Activated CD4-positive, alpha-beta T cell treated with anti-CD3 and anti-CD28 coated beads for 36 hours (primary cell): Measurements from ENCODE around the gene SLU7. TPM values are rescaled to one million over a fixed set of nuclear protein-coding genes. Genes with fewer than 3 reads are reported as not detected.
"Not testable (repeated sequence)": the region's sequence is repeated elsewhere in the genome, so short reads cannot be mapped to it uniquely, and the experiment has no call there.

Source experiments
- ATAC-seq: fragments of 200-7000 bp; cut with Tn5 transposase; one replicate; pipeline ENCODE4 v1.10.0; 2021; ENCODE audit warnings: mild to moderate bottlenecking, moderate library complexity
- CTCF ChIA-PET: fragments of 350-600 bp; sonication (Branson Sonifier 250); formaldehyde crosslinking; loops from one replicate; lab custom pipeline; 2021; ENCODE audit warnings: antibody characterized with exemption; lab: Charles Lee
- POLR2A ChIA-PET: fragments of 350-600 bp; sonication (Branson Sonifier 250); formaldehyde crosslinking; loops from one replicate; lab custom pipeline; 2021; ENCODE audit warnings: antibody characterized with exemption, inconsistent platforms; lab: Charles Lee
- DNase-seq: peaks from one replicate; pipeline ENCODE4 v3.0.0-alpha.2; 2020
- H3K27ac Mint-ChIP-seq: one replicate; pipeline ENCODE4 v1.8.0; 2021; ENCODE audit warnings: mixed read lengths
- H3K27me3 Mint-ChIP-seq: one replicate; pipeline ENCODE4 v1.8.0; 2021; ENCODE audit warnings: mixed read lengths
- H3K36me3 Mint-ChIP-seq: one replicate; pipeline ENCODE4 v1.8.0; 2021; ENCODE audit warnings: low read depth, mixed read lengths
- H3K4me1 Mint-ChIP-seq: one replicate; pipeline ENCODE4 v1.8.0; 2021; ENCODE audit warnings: mixed read lengths
- H3K4me3 Mint-ChIP-seq: one replicate; pipeline ENCODE4 v1.8.0; 2021; ENCODE audit warnings: mild to moderate bottlenecking, moderate library complexity, mixed read lengths
- H3K9me3 Mint-ChIP-seq: one replicate; pipeline ENCODE4 v1.8.0; 2021; ENCODE audit warnings: low read depth, mixed read lengths
- intact Hi-C, 2 experiments: fragments of 100-400 bp; cut with DNase I in 1 of 2; cut with micrococcal nuclease in 1 of 2; formaldehyde crosslinking; loops; one replicate each; pipeline versions ENCODE4 v1.14.2 to v1.15.1; 2022 to 2024; cut with DNase I, micrococcal nuclease
- total RNA-seq, 2 experiments: library from RNA; stranded (reverse); gene quantifications; one replicate each; pipeline ENCODE4 v1.2.3, GENCODE V29; 2021

Gene SLU7
- total RNA-seq, 2 experiments from 2014 or later: 41.1 to 53.0 TPM

DNA sequence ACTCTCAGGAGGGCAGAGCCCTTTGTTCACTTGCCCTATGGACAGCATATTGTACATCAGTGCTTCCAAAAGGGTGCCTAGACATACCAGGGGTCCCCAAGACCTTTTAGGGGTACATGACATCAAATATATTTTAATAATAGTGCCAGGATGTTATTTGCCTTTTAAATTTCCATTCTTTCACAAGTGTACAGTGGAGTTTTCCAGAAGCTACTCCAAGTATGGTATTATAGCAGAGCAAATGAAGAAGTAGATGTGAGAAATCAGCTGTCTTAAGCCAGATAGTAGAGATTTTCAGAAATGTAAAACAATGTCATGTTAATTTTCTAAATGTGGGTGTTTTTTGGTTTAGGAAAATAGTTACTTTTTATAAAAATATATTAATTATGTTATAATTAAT, 18.4 kb upstream of the SLU7 start:
- DNase-seq (no peak), ATAC-seq (no peak)
- peaks cover 4% of the 10 kb centered on the region for H3K27me3 Mint-ChIP-seq
- ChIA-PET CTCF (interaction anchor here (1.2 to 6.2 kb wide), 13 partner anchors 9 to 1112 kb away, joined by 3 to 107 read pairs (median 15); partner anchors contain the start of genes PTTG1 and SLU7), POLR2A (no interaction called here)
- intact Hi-C loops: loop anchor here in 1 of 2 experiments (10.0 kb wide), 1 partner anchor 408 kb away; no protein-coding TSS in a partner anchor
- H3K9me3 Mint-ChIP-seq: no peaks in the 10 kb centered on the region
- H3K27ac Mint-ChIP-seq: no peak overlapping the region
- H3K36me3 Mint-ChIP-seq: no peaks in the 10 kb centered on the region
- peaks cover 35% of the 10 kb centered on the region for H3K4me1 Mint-ChIP-seq
- no peak overlapping the region for H3K4me3 Mint-ChIP-seq

DNA sequence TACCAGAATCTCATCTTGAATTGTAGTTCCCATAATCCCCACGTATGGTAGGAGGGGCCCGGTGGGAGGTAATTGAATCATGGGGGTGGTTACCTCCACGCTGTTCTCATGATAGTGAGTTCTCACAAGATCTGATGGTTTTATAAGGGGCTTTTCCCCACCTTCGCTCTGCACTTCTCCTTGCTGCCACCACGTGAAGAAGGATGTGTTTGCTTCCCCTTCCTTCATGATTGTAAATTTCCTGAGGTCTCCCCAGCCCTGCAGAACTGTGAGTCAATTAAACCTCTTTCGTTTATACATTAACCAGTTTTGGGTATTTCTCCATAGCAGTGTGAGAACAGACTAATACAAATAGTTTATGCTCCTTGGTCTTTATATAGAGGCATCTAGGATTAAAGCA, 17.8 kb upstream of the SLU7 start:
- Mint-ChIP-seq H3K4me1 (peaks cover 33% of the 10 kb centered on the region), H3K27ac (peak overlapping the region; percentile 24)
- peak; percentile 25 for DNase-seq
- intact Hi-C loops: loop anchor here in 1 of 2 experiments (10.0 kb wide), 1 partner anchor 408 kb away; no protein-coding TSS in a partner anchor
- CTCF ChIA-PET: interaction anchor here (0.5 to 6.2 kb wide), 3 partner anchors 15 to 70 kb away, joined by 3 to 107 read pairs (median 100); partner anchors contain the start of genes PTTG1 and SLU7
- H3K27me3 Mint-ChIP-seq, H3K36me3 Mint-ChIP-seq, H3K9me3 Mint-ChIP-seq, POLR2A ChIA-PET, ATAC-seq, H3K4me3 Mint-ChIP-seq: not testable (repeated sequence)

DNA sequence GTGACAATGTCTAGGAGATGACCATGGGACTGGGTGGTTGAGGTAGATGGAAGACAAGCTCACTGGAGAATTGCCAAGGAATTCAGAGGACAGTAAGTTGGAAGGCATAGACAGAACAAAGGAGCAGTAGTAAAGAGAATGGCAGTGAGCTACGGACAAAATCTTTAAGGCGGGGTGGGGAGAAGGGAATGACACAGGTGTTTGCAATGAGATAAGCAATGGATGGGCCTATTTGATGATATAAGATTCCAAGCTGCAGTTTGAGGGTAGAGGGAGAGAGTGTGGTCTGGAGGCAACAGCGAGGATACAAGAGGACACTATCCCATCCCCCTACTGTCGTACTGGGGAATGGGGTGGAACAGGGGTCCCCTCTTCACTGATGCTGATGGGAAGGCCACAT, 17.1 kb upstream of the SLU7 start:
- DNase-seq (no peak), ATAC-seq (no peak)
- POLR2A ChIA-PET: no interaction called here
- H3K4me3 Mint-ChIP-seq: no peak overlapping the region
- intact Hi-C loops: loop anchor here in 1 of 2 experiments (10.0 kb wide), 1 partner anchor 409 kb away; no protein-coding TSS in a partner anchor
- H3K9me3 Mint-ChIP-seq: no peaks in the 10 kb centered on the region
- H3K4me1 Mint-ChIP-seq: peaks cover 27% of the 10 kb centered on the region
- CTCF ChIA-PET: interaction anchor here (0.5 to 1.4 kb wide), 2 partner anchors 17 to 71 kb away, joined by 3 to 8 read pairs; partner anchors contain the start of gene SLU7
- no peaks in the 10 kb centered on the region for H3K36me3 Mint-ChIP-seq
- H3K27ac Mint-ChIP-seq: no peak overlapping the region
- peaks cover 4% of the 10 kb centered on the region for H3K27me3 Mint-ChIP-seq

DNA sequence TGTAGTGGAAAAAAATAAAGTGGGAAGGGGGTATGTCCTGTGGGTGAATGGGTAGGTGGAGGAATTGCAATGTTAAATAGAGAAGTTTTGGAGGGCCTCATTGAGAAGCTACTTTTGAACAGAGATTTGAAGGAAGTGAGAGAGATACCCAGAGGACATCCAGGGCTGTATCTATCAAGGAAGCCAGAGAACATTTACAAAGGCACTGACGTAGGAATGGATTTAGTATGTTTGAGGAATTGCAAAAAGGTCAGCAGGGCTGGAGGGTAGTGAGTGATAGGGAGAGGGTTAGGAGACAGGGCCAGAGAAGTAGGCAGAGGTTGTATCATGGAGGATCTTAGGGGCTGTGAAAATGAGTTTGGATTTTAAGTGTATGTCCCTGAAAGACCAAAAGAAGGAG, 16.7 kb upstream of the SLU7 start:
- DNase-seq (no peak), ATAC-seq (no peak)
- ChIA-PET POLR2A (no interaction called here), CTCF (interaction anchor here (1.4 kb wide), 1 partner anchor 71 kb away, joined by 8 read pairs; no protein-coding TSS in a partner anchor)
- intact Hi-C loops: loop anchor here in 1 of 2 experiments (10.0 kb wide), 1 partner anchor 409 kb away; no protein-coding TSS in a partner anchor
- Mint-ChIP-seq H3K4me3 (no peak overlapping the region), H3K27me3 (peaks cover 4% of the 10 kb centered on the region), H3K27ac (peak overlapping the region; percentile 12), H3K9me3 (no peaks in the 10 kb centered on the region), H3K36me3 (no peaks in the 10 kb centered on the region), H3K4me1 (peaks cover 24% of the 10 kb centered on the region)

DNA sequence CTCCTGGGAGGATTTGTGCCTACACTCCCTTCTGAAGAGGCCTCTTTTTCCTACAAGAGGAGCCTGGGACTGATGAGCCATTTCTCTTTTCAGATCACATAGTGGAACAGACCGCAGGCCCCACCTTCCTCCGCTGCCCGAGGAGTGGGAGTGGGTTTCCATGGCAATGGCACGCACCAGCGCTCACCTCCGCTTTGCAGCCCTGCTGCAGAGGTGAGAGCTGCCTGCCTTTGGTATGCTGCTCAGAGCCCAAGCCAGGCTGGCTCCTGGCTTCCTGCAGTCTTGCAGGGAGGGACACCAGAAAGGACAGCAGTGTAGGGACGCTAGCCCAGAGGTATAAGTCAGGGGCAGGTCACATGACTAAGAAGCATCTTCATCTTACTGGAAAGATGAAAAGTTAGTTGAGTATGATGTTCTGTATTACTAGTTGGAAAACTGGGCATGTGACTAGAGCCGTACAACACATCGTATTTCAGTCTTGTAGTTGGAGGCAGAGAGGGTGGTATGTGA, 15.2 kb upstream of the SLU7 start:
- ATAC-seq (peak; percentile 18), DNase-seq (peak; percentile 63)
- Mint-ChIP-seq H3K9me3 (no peaks in the 10 kb centered on the region), H3K36me3 (peaks cover 4% of the 10 kb centered on the region), H3K4me1 (peaks cover 15% of the 10 kb centered on the region), H3K27me3 (peaks cover 4% of the 10 kb centered on the region), H3K4me3 (no peak overlapping the region), H3K27ac (peak overlapping the region; percentile 49)
- POLR2A ChIA-PET: no interaction called here
- CTCF ChIA-PET: interaction anchor here (0.7 to 1.1 kb wide), 2 partner anchors 10 to 1552 kb away, joined by 3 read pairs; no protein-coding TSS in a partner anchor
- intact Hi-C loops: loop anchor here in 1 of 2 experiments (10.0 kb wide), 1 partner anchor 411 kb away; no protein-coding TSS in a partner anchor

DNA sequence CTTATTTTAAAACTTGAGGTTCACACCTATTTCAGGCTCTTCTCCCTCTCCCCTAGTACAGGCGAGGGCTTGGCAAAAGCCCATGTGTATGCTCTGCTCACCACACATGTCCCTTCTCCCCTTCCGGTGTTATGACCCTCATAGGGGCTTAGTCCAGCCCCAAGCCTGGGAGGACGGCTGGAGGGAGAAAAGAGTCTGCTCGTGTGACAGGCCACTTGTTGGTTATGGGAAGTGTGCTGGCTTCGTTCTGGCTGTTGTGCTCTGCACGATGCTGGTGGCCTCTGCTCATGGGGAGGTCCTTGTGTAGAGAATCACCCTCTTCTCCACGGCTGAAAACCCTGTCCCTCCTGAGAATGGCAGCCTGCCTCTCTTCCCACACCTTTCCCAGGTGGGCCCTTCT, 13.9 kb upstream of the SLU7 start:
- H3K27ac Mint-ChIP-seq: no peak overlapping the region
- H3K36me3 Mint-ChIP-seq: peaks cover 16% of the 10 kb centered on the region
- peaks cover 4% of the 10 kb centered on the region for H3K27me3 Mint-ChIP-seq
- DNase-seq: no peak
- no peak overlapping the region for H3K4me3 Mint-ChIP-seq
- H3K9me3 Mint-ChIP-seq: no peaks in the 10 kb centered on the region
- CTCF ChIA-PET: interaction anchor here (0.8 to 1.0 kb wide), 2 partner anchors 10 to 75 kb away, joined by 4 read pairs; no protein-coding TSS in a partner anchor
- H3K4me1 Mint-ChIP-seq: peaks cover 9% of the 10 kb centered on the region
- POLR2A ChIA-PET: no interaction called here
- intact Hi-C loops: loop anchor here in 1 of 2 experiments (10.0 kb wide), 1 partner anchor 412 kb away; no protein-coding TSS in a partner anchor
- ATAC-seq: no peak

DNA sequence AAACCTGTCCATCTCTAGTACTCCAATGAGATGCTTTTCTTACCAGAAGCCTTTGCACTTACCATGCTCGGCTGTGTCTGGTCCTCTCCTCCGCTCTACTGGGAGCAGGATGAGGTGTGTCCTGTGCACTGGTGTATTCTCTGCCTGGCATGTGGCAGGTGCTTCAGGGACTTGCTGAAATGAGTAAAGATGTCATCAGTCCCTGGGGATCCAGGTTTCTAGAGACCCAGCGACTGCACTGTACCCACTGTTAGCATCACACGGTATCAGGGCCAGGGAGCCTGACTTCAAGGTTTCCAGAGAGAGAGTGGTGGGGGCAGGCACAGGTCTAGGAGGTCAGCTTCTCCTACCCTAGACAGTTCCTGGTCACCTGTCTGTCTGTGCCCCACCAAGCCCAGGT, 13.3 kb upstream of the SLU7 start:
- DNase-seq (no peak), ATAC-seq (no peak)
- POLR2A ChIA-PET: no interaction called here
- peaks cover 9% of the 10 kb centered on the region for H3K4me1 Mint-ChIP-seq
- peaks cover 20% of the 10 kb centered on the region for H3K36me3 Mint-ChIP-seq
- CTCF ChIA-PET: interaction anchor here (0.6 to 1.0 kb wide), 2 partner anchors 10 to 20 kb away, joined by 3 to 4 read pairs; no protein-coding TSS in a partner anchor
- intact Hi-C loops: loop anchor here in 1 of 2 experiments (10.0 kb wide), 1 partner anchor 413 kb away; no protein-coding TSS in a partner anchor
- peaks cover 4% of the 10 kb centered on the region for H3K27me3 Mint-ChIP-seq
- no peaks in the 10 kb centered on the region for H3K9me3 Mint-ChIP-seq
- H3K4me3 Mint-ChIP-seq: no peak overlapping the region
- H3K27ac Mint-ChIP-seq: no peak overlapping the region

DNA sequence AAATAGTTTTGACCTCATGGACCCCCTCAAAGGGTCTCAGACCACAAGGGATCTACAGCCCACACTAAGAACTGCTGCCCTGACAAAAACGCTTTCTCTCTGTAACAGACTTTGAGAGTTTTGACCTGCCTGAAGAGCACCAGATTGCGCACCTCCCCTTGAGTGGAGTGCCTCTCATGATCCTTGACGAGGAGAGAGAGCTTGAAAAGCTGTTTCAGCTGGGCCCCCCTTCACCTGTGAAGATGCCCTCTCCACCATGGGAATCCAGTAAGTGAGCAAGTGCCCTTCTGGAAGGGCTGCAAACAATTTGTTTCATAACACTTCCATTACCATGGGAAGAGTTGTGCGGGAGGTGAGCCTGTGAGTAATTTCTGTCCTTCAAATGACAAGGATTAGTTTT, 8.7 kb upstream of the SLU7 start:
- peaks cover 32% of the 10 kb centered on the region for H3K4me1 Mint-ChIP-seq
- H3K36me3 Mint-ChIP-seq: peaks cover 49% of the 10 kb centered on the region
- no peak for ATAC-seq
- no peak for DNase-seq
- ChIA-PET CTCF (interaction anchor here (0.9 to 4.2 kb wide), 2 partner anchors 11 to 405 kb away, joined by 3 to 34 read pairs; no protein-coding TSS in a partner anchor), POLR2A (no interaction called here)
- H3K9me3 Mint-ChIP-seq: no peaks in the 10 kb centered on the region
- no peak overlapping the region for H3K27ac Mint-ChIP-seq
- intact Hi-C loops: no loop called here
- no peak overlapping the region for H3K4me3 Mint-ChIP-seq
- no peaks in the 10 kb centered on the region for H3K27me3 Mint-ChIP-seq

DNA sequence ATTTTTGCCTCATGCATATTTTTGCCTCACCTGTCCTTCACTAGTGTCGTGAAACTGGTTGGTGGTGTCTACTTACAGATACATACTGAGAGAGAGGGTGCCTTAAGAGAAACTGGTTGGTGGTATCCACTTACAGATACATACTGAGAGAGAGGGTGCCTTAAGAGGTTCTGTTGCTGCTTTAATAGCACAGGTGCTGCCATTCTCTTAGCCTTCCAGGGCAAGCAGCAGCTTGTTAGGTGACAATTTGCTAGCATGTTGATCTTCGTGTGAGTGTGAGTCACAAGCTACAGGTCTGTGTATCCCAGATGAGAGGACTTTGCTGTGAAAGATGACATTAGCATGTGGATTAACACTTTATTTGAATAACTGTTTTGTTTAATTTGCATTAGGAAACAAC, 4.2 kb upstream of the SLU7 start:
- POLR2A ChIA-PET: no interaction called here
- Mint-ChIP-seq H3K36me3 (peaks cover 40% of the 10 kb centered on the region), H3K9me3 (no peaks in the 10 kb centered on the region), H3K27ac (peak overlapping the region; percentile 39), H3K4me3 (peak overlapping the region; percentile 92), H3K4me1 (peaks cover 54% of the 10 kb centered on the region), H3K27me3 (no peaks in the 10 kb centered on the region)
- intact Hi-C loops: loop anchor here in 1 of 2 experiments (5.0 kb wide), 1 partner anchor 1161 kb away; the partner anchor contains the start of gene UBLCP1
- DNase-seq: no peak
- CTCF ChIA-PET: interaction anchor here (0.7 to 9.3 kb wide), 5 partner anchors 8 to 56 kb away, joined by 3 to 107 read pairs (median 4); no protein-coding TSS in a partner anchor
- ATAC-seq: no peak

DNA sequence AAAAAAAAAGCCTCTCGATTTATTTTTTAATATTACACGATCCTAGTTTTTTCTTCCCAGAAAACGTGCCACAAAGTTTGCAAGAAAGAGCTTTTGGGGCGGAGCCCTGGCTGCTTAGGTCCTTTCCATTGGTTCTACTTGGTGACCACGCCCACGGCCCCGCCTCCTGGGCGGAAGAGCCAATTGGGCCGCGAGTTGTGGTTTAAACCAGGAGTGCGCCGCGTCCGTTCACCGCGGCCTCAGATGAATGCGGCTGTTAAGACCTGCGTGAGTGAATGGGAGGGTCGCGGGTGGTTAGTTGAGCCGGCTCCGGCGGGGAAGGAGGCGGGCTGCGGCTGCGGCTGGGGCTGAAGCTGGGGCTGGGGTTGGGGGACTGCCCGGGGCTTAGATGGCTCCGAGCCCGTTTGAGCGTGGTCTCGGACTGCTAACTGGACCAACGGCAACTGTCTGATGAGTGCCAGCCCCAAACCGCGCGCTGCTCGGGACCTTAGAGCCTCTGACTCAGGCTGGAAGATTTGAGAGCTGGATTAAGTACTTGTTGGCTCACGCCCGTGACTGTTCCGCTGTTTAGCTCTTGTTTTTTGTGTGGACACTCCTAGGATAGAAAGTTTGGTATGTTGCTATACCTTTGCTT, 2.9 kb upstream of the SLU7 start, which contains the start of gene PTTG1:
Gene PTTG1, plus strand, starts transcription at position 231 of the 634 bp plus-strand sequence. CDS start 458 bp downstream, outside the sequence.
- H3K27ac Mint-ChIP-seq: peak within 1 kb of the TSS; percentile 92
- ATAC-seq (peak; percentile 74), DNase-seq (peak; percentile 95)
- peaks cover 65% of the 10 kb centered on the region for H3K4me1 Mint-ChIP-seq
- ChIA-PET POLR2A (interaction anchor here (0.6 to 1.4 kb wide), 5 partner anchors 16 to 1002 kb away, joined by 3 to 6 read pairs (median 4); no protein-coding TSS in a partner anchor), CTCF (interaction anchor here (0.6 to 9.3 kb wide), 6 partner anchors 9 to 872 kb away, joined by 3 to 107 read pairs (median 4); no protein-coding TSS in a partner anchor)
- no peaks in the 10 kb centered on the region for H3K9me3 Mint-ChIP-seq
- H3K36me3 Mint-ChIP-seq: peaks cover 33% of the 10 kb centered on the region
- H3K4me3 Mint-ChIP-seq: peak within 1 kb of the TSS; percentile 92
- H3K27me3 Mint-ChIP-seq: no peaks in the 10 kb centered on the region
- intact Hi-C loops: loop anchor here (1.0 to 5.0 kb wide), 3 partner anchors 18 to 1159 kb away; partner anchors contain the start of gene UBLCP1 (in 1 of the 2)

DNA sequence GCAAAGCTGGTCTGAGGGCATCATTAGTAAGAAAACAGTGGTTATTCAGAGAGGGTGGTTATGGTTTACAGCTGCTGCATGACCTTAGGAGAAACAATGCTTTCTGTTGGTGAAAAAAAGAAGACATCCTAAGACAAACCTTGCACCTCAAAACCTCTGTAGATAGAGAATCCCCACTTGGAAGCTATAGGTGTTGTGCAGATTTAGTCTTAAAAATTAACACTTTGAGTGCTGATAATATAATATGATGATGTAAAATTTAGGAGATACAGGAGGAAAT, 1.4 kb upstream of the SLU7 start:
- Mint-ChIP-seq H3K4me3 (peak overlapping the region; percentile 96), H3K36me3 (peaks cover 30% of the 10 kb centered on the region), H3K9me3 (no peaks in the 10 kb centered on the region), H3K27ac (peak overlapping the region; percentile 99), H3K4me1 (peaks cover 72% of the 10 kb centered on the region), H3K27me3 (no peaks in the 10 kb centered on the region)
- DNase-seq (no peak), ATAC-seq (no peak)
- POLR2A ChIA-PET: no interaction called here
- CTCF ChIA-PET: interaction anchor here (9.3 kb wide), 1 partner anchor 20 kb away, joined by 107 read pairs; no protein-coding TSS in a partner anchor
- intact Hi-C loops: loop anchor here in 1 of 2 experiments (5.0 kb wide), 1 partner anchor 1158 kb away; the partner anchor contains the start of gene UBLCP1
